Large intestine (tissue), 3 donors: ENCODE results near the gene PRKAA1. TPM values are rescaled to one million over a fixed set of nuclear protein-coding genes. Genes with fewer than 3 reads are reported as not detected.
A peak's percentile ranks its signal among the peaks of the same experiment; 100 is the strongest.
"Not testable (repeated sequence)": the region's sequence is repeated elsewhere in the genome, so short reads cannot be mapped to it uniquely, and the experiment has no call there.

ENCODE experiments used
- DNase-seq, 2 donors: peaks; one replicate each; pipeline versions ENCODE4 v3.0.0 to v3.0.0-alpha.2; 2013
- H3K27ac ChIP-seq: one replicate; pipeline ENCODE4 v1.5.1; 2013; ENCODE audit warnings: low read length
- H3K27me3 ChIP-seq: 2 replicates; pipeline ENCODE4 v1.6.1; 2013; ENCODE audit warnings: low read length; ENCODE audit not compliant: control insufficient read depth, insufficient read depth
- H3K36me3 ChIP-seq: 2 replicates; pipeline ENCODE4 v1.6.1; 2013; ENCODE audit warnings: low read length; ENCODE audit not compliant: control insufficient read depth, insufficient read depth
- H3K4me1 ChIP-seq: one replicate; pipeline ENCODE4 v1.6.1; 2013; ENCODE audit warnings: low read length; ENCODE audit not compliant: control insufficient read depth, insufficient read depth
- H3K4me3 ChIP-seq: one replicate; pipeline ENCODE4 v1.5.1; 2013; ENCODE audit warnings: low read length
- H3K9me3 ChIP-seq: one replicate; pipeline ENCODE4 v1.6.1; 2013; ENCODE audit warnings: mild to moderate bottlenecking, low read depth, low read length, moderate library complexity; ENCODE audit not compliant: control insufficient read depth
- WGBS: methylation state at CpG from one replicate; pipeline ENCODE4 v1.1.5; 2013; ENCODE audit warnings: low lambda C conversion rate; ENCODE audit not compliant: insufficient coverage; 5-methylcytosine and 5-hydroxymethylcytosine counted together
- polyA plus RNA-seq: library from polyadenylated mRNA; unstranded; fragments of 120-200 nt; gene quantifications from one replicate; pipeline ENCODE4 v1.2.1, GENCODE V29; 2013

Gene PRKAA1
- polyA plus RNA-seq, 1 donor: 76.6 TPM

DNA sequence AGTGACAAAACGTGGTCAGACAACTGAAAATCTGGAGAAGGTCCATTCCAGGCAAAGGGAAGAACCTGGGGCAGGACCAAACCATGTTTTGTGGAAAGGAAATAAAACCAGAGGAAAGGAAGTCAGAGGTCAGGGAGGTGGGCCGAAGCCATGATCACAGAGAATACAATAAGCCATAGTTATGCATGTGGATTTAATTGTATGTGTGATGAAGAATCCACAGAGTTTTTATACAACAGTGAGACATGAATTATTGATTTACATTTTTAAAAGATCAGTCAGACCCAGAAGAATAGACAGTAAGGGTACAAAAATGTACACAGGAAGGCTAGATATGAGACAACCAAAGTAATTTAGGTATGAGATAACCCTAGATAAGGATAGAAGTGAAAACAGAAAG, 63.2 kb downstream of the PRKAA1 start:
- no peaks in the 10 kb centered on the region for H3K27me3 ChIP-seq
- peak overlapping the region; percentile 63 for H3K27ac ChIP-seq
- peaks cover 5% of the 10 kb centered on the region for H3K36me3 ChIP-seq
- H3K4me1 ChIP-seq: peaks cover 26% of the 10 kb centered on the region
- peak in 1 of 2 donors; percentile 36 for DNase-seq
- no peaks in the 10 kb centered on the region for H3K9me3 ChIP-seq
- no peak overlapping the region for H3K4me3 ChIP-seq
- WGBS: 65% methylated on average over 2 of the region's 2 CpGs

DNA sequence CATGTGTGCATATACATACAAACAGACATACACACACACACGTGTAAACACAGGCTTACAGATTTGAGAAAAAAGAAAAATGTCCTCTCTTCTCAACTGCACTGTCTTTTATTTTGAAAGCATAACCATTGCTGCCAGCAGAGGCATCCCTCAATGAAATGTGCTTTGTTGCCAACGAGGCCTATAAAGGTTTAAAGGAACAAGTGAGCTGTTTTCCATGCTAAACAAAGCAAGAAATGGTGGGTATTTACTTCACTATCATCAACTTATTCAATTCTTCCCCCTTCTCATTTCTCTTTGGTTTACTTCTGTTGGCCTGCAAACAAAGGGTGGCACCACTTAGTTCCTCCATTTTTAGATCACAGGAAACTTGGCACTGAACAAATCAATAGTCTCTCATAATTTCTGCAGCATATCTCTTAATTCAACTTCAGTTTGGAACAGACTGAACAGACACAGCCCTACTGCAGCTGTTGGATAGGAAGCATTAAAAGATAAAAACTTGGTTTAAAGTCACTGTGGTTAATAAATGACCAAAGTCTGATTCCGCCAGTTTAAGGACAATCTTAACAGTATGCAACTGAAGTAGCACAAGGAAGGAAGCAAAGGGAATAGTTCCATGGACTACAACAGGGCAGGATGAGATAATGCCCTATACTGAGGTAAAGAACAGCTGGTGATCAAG, 64.2 kb downstream of the PRKAA1 start:
- peaks cover 26% of the 10 kb centered on the region for H3K4me1 ChIP-seq
- peak overlapping the region; percentile 63 for H3K27ac ChIP-seq
- peaks cover under 1% of the 10 kb centered on the region for H3K36me3 ChIP-seq
- no peaks in the 10 kb centered on the region for H3K27me3 ChIP-seq
- no peak overlapping the region for H3K4me3 ChIP-seq
- DNase-seq: peak; percentile 63 to 89
- H3K9me3 ChIP-seq: no peaks in the 10 kb centered on the region
- 17% methylated on average over 1 of the region's 3 CpGs for whole genome bisulfite sequencing

DNA sequence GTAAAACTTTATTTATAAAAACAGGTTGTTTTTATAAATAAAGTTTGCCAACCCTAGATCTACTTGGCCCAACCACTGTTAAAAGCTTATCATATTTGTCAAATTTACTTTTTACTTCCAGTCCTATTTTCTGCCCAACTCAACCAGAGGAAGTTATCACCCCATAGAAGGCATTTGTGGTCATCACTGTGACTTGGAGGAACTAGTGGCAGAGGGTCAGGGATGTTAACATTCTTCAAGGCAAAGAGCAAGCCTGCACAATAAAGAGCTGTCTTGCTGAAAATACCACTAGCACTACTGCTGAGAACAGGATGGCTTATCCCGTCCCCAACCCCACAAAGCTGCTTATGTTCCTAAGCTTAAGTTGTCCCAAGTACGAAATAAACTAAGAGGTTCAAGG, 64.7 kb downstream of the PRKAA1 start:
- Histone ChIP-seq H3K27me3 (no peaks in the 10 kb centered on the region), H3K27ac (peak overlapping the region; percentile 63), H3K4me3 (no peak overlapping the region), H3K9me3 (no peaks in the 10 kb centered on the region), H3K4me1 (peaks cover 26% of the 10 kb centered on the region), H3K36me3 (no peaks in the 10 kb centered on the region)
- WGBS: no CpG with 5 or more reads among the region's 2 CpGs
- no peak for DNase-seq

DNA sequence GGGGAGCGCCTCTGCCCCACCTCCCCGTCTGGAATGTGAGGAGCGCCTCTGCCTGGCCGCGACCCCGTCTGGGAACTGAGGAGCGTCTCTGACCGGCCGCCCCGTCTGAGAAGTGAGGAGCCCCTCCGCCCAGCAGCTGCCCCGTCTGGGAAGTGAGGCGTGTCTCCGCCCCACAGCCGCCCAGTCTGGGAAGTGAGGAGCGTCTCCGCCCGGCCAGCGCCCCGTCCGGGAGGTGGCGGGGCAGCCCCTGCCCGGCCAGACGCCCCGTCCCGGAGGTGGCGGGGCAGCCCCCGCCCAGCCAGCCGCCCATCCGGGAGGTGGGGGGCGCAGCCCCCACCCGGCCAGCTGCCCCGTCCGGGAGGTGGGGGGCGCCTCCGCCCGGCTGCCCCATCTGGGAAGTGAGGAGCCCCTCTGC, 75.7 kb downstream of the PRKAA1 start:
- Histone ChIP-seq H3K36me3 (peaks cover 16% of the 10 kb centered on the region), H3K4me1 (peaks cover 15% of the 10 kb centered on the region)
- no CpG with 5 or more reads among the region's 37 CpGs for WGBS
- DNase-seq, H3K4me3 ChIP-seq, H3K27ac ChIP-seq, H3K9me3 ChIP-seq, H3K27me3 ChIP-seq: not testable (repeated sequence)

DNA sequence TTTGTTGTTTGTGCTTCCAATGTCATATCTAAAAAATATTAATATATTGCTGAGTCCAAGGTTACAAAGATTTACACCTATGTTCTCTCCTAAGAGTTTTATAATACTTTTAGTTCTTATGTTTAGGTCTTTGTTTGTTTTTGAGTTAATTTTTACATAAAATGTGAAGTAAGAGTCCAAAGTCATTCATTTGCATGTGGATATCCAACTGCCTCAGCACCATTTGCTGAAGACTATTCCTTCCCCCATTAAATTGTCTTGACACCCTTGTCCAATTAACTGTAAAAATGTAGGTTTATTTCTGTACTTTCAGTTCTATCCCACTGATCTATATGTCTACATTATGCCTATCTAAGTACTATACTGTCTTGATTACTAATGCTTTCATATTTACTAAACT, 78.1 kb downstream of the PRKAA1 start:
- H3K27me3 ChIP-seq: no peaks in the 10 kb centered on the region
- no peak overlapping the region for H3K4me3 ChIP-seq
- H3K27ac ChIP-seq: peak overlapping the region; percentile 33
- H3K9me3 ChIP-seq: peaks cover 9% of the 10 kb centered on the region
- H3K4me1 ChIP-seq: peaks cover 20% of the 10 kb centered on the region
- DNase-seq: peak; percentile 6 to 72
- peaks cover 15% of the 10 kb centered on the region for H3K36me3 ChIP-seq

DNA sequence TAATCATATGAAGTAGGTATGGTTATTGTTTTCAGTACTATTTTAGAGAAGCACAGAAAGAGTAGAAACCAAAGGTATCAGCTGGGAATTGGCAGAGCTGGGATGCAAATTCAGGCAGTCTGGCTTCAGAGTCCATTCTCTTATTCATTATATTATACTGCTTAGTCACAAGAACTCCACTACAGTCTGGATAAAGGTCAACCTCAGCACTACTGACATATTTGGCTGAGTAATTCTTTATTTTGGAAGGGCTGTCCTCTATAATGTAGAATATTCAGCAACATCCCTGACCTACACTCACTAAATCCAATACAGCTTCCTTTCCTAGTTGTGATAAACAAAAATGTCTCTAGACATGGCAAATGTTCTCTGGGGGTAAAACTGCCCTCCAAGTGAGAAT, 80.9 kb downstream of the PRKAA1 start:
- Histone ChIP-seq H3K9me3 (peaks cover 6% of the 10 kb centered on the region), H3K27ac (peak overlapping the region; percentile 66), H3K4me3 (no peak overlapping the region), H3K27me3 (no peaks in the 10 kb centered on the region), H3K4me1 (peaks cover 20% of the 10 kb centered on the region), H3K36me3 (peaks cover 8% of the 10 kb centered on the region)
- DNase-seq: peak; percentile 37 to 69

DNA sequence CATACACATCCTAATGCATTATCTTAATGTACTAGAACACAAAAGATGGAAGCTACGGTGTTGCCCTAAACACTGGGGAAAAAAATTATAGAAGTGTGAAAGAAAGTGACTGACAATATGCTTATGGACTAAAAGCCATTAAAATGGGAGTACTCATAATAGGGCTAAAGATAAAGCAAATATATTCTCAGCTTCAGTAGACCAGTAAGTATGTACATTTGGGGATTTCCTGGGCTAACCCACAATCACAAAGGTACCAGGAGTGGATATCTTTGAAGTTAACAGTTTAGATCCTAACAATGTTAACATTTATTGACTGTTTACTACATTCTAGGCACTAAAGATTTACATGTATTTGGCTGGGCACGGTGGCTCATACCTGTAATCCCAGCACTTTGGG, 81.6 kb downstream of the PRKAA1 start:
- no CpG with 5 or more reads among the region's 2 CpGs for WGBS
- Histone ChIP-seq H3K4me1 (peaks cover 20% of the 10 kb centered on the region), H3K4me3 (no peak overlapping the region), H3K27ac (peak overlapping the region; percentile 28), H3K27me3 (no peaks in the 10 kb centered on the region), H3K36me3 (peaks cover 8% of the 10 kb centered on the region), H3K9me3 (no peaks in the 10 kb centered on the region)
- DNase-seq: no peak

DNA sequence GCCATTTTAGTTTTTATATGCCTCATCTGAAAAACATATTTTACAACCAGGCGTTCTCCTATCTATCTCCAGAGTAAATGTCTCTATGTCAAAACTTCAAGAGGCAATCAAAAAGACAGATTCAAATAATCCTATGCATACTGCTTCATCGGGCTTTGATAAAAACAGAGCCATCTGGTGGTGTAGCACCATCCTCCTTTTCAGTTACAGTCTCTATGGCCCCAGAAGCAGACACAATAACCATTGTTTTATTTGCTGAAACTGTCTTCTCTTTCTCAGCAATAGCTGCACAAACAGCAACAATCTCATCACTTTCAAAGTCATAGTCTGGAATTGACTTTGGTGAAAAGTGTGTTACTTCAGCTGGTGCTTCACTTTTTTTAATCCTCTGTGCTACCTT, 82.2 kb downstream of the PRKAA1 start:
- Histone ChIP-seq H3K9me3 (no peaks in the 10 kb centered on the region), H3K36me3 (peaks cover 6% of the 10 kb centered on the region), H3K4me1 (peaks cover 20% of the 10 kb centered on the region), H3K27ac (no peak overlapping the region), H3K27me3 (no peaks in the 10 kb centered on the region), H3K4me3 (no peak overlapping the region)
- WGBS: 0% methylated on average over 1 of the region's 2 CpGs
- no peak for DNase-seq

DNA sequence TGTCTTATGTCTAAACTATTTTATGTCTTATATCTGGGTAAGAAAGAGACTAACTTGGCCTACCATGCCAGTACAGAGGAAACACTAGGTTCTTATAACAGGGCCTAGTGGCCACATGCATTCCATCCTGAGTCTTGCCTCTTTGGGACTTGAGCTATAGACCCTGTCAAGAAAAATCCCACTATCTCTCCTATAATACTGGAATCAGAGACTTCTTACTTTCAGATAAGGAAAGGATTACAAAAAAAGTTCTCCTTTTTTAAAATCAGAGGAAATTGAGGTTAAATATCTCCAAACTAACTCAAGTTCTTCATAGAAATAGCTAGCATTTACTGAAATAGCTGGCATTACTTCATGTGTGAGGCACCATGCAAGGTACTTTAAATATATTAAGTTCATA, 84.2 kb downstream of the PRKAA1 start:
- peaks cover 2% of the 10 kb centered on the region for H3K36me3 ChIP-seq
- no peak overlapping the region for H3K27ac ChIP-seq
- no peaks in the 10 kb centered on the region for H3K9me3 ChIP-seq
- H3K27me3 ChIP-seq: no peaks in the 10 kb centered on the region
- H3K4me3 ChIP-seq: no peak overlapping the region
- DNase-seq: no peak
- peaks cover 7% of the 10 kb centered on the region for H3K4me1 ChIP-seq

DNA sequence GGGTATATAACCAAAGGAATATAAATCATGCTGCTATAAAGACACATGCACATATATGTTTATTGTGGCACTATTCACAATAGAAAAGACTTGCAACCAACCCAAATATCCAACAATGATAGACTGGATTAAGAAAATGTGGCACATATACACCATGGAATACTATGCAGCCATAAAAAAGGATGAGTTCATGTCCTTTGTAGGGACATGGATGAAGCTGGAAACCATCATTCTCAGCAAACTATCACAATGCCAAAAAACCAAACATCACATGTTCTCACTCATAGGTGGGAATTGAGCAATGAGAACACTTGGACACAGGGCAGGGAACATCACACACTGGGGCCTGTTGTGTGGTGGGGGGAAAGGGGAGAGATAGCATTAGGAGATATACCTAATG, 87.6 kb downstream of the PRKAA1 start:
- H3K27me3 ChIP-seq, H3K27ac ChIP-seq, H3K36me3 ChIP-seq, H3K4me1 ChIP-seq, H3K4me3 ChIP-seq, H3K9me3 ChIP-seq, DNase-seq: not testable (repeated sequence)
